ENCODE results near the gene CD36. TPM values are rescaled to one million over a fixed set of nuclear protein-coding genes. Genes with fewer than 3 reads are reported as not detected.

CD36 gene
- total and polyA plus RNA-seq, 2 donors (not counting 3 experiments of a cell fraction or from before 2014, with no cell fraction given), result 0.58 to 0.87 TPM

DNA sequence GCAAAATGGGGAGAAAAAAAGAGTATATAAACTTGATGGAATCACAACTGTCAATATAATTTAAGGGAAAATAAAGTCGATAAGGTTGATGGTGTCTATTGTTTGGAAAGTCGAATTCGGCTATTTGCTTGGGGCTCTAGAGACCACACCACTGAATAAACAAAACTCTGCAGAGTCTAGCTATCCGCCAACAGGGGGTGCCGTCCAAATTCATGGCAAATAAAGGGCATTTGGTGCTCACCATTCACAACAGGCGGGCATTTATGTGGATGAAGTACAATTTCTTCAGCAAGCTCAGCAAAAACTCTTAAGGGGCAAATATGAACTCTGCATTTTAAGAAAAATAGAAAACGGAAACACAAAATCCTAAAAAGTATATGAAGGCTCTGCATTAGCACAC, 23.3 kb downstream of the CD36 start:
- no peak for DNase-seq (ENCODE audit: low read depth, low spot score)
- Histone ChIP-seq H3K27me3 (ENCODE audit: control insufficient read depth in 2 of 2, insufficient read depth in 2 of 2, low read length in 2 of 2) (no peaks in the 10 kb centered on the region), H4K20me1 (replicated peaks; ENCODE audit: control insufficient read depth, extremely low read depth, insufficient read depth, low read length) (no peaks in the 10 kb centered on the region), H3K9me3 (replicated peaks; ENCODE audit: control insufficient read depth, insufficient read depth, low read length) (no peaks in the 10 kb centered on the region), H3K4me1 (ENCODE audit: control insufficient read depth, extremely low read depth, insufficient read depth, low read length) (no peaks in the 10 kb centered on the region), H3K79me2 (ENCODE audit: control insufficient read depth, insufficient read depth, low read length) (no peaks in the 10 kb centered on the region), H3K9ac (replicated peaks; ENCODE audit: extremely low read depth, insufficient read depth, low read length) (no peak overlapping the region), H3K9me1 (replicated peaks; ENCODE audit: control insufficient read depth, extremely low read depth, insufficient read depth, low read length) (no peaks in the 10 kb centered on the region), H3K4me2 (ENCODE audit: insufficient read depth, low read length) (no peak overlapping the region), H3K27ac (ENCODE audit: insufficient read depth, low read depth, low read length) (no peak overlapping the region), H3K36me3 (ENCODE audit: control insufficient read depth in 2 of 2, extremely low read depth in 1 of 2, insufficient read depth in 2 of 2, low read length in 2 of 2) (no peaks in the 10 kb centered on the region), H2AFZ (ENCODE audit: low read depth, low read length) (no peak overlapping the region), H3K4me3 (replicated peaks in 1 of 3; ENCODE audit: insufficient read depth in 1 of 3, low read depth in 1 of 3, low read length in 3 of 3) (no peak overlapping the region)
- no peak for FAIRE-seq
- ChIA-PET POLR2A (no interaction called here), CTCF (interaction anchor here (1.0 to 2.9 kb wide), 9 partner anchors 11 to 808 kb away, joined by 3 to 21 read pairs (median 5); no protein-coding TSS in a partner anchor)
- BruUV-seq (replicated peaks), result no TSS peak
- TF ChIP-seq POLR2A (IDR thresholded peaks at IDR 0.05; ENCODE audit: low read depth, low read length) (no peak), CTCF (IDR thresholded peaks at IDR 0.05; ENCODE audit: extremely low read depth in 1 of 2, insufficient read depth in 1 of 2, low read depth in 1 of 2, low read length in 2 of 2) (peak in 1 of 2 donors; percentile 8), GATA2 (IDR thresholded peaks at IDR 0.05; ENCODE audit: insufficient read depth, insufficient read length, low read depth, low read length) (no peak), POLR2AphosphoS5 (IDR thresholded peaks at IDR 0.05; ENCODE audit: insufficient read depth, low read depth, low read length) (no peak)
- dilution Hi-C loops (cut with MboI; ENCODE audit: extremely low pct_ligation_motif_present, low sequenced_read_pairs) (no loop called here), intact Hi-C loops (cut with micrococcal nuclease) (no loop called here)

GRCh38 chr7:80662252-80662651, 23.8 kb downstream of the CD36 start:
- H3K9me3 ChIP-seq (replicated peaks; ENCODE audit: control insufficient read depth, insufficient read depth, low read length), result no peaks in the 10 kb centered on the region
- H2AFZ ChIP-seq (ENCODE audit: low read depth, low read length), result no peak overlapping the region
- dilution Hi-C loops (cut with MboI; ENCODE audit: extremely low pct_ligation_motif_present, low sequenced_read_pairs) (no loop called here), intact Hi-C loops (cut with micrococcal nuclease) (no loop called here)
- H3K4me2 ChIP-seq (ENCODE audit: insufficient read depth, low read length), result no peak overlapping the region
- H3K79me2 ChIP-seq (ENCODE audit: control insufficient read depth, insufficient read depth, low read length), result no peaks in the 10 kb centered on the region
- no peaks in the 10 kb centered on the region for H4K20me1 ChIP-seq (replicated peaks; ENCODE audit: control insufficient read depth, extremely low read depth, insufficient read depth, low read length)
- H3K27ac ChIP-seq (ENCODE audit: insufficient read depth, low read depth, low read length), result no peak overlapping the region
- H3K9me1 ChIP-seq (replicated peaks; ENCODE audit: control insufficient read depth, extremely low read depth, insufficient read depth, low read length), result no peaks in the 10 kb centered on the region
- DNase-seq (ENCODE audit: low read depth, low spot score) (no peak), FAIRE-seq (no peak)
- H3K27me3 ChIP-seq (ENCODE audit: control insufficient read depth in 2 of 2, insufficient read depth in 2 of 2, low read length in 2 of 2), result no peaks in the 10 kb centered on the region
- no TSS peak for BruUV-seq (replicated peaks)
- no peaks in the 10 kb centered on the region for H3K36me3 ChIP-seq (ENCODE audit: control insufficient read depth in 2 of 2, extremely low read depth in 1 of 2, insufficient read depth in 2 of 2, low read length in 2 of 2)
- ChIA-PET POLR2A (no interaction called here), CTCF (interaction anchor here (0.9 to 2.9 kb wide), 12 partner anchors 12 to 808 kb away, joined by 3 to 21 read pairs (median 3); no protein-coding TSS in a partner anchor)
- H3K4me3 ChIP-seq (replicated peaks in 1 of 3; ENCODE audit: insufficient read depth in 1 of 3, low read depth in 1 of 3, low read length in 3 of 3), result no peak overlapping the region
- H3K9ac ChIP-seq (replicated peaks; ENCODE audit: extremely low read depth, insufficient read depth, low read length), result no peak overlapping the region
- no peaks in the 10 kb centered on the region for H3K4me1 ChIP-seq (ENCODE audit: control insufficient read depth, extremely low read depth, insufficient read depth, low read length)
- TF ChIP-seq GATA2 (IDR thresholded peaks at IDR 0.05; ENCODE audit: insufficient read depth, insufficient read length, low read depth, low read length), result no peak
- TF ChIP-seq FOS (IDR thresholded peaks at IDR 0.05; ENCODE audit: borderline replicate concordance, insufficient read depth, low read length), result no peak
- TF ChIP-seq POLR2A (IDR thresholded peaks at IDR 0.05; ENCODE audit: low read depth, low read length), result no peak
